Midbrain (tissue), 1 donor: ENCODE results near the gene CNP.
A peak's percentile ranks its signal among the peaks of the same experiment; 100 is the strongest.

Experiments used
- DNase-seq: peaks from one replicate; lab custom pipeline; 2025; lab: John Stamatoyannopoulos, UW

CNP gene

GRCh38 chr17:41942626-41943373, 23.8 kb upstream of the CNP start:
- no peak for DNase-seq

GRCh38 chr17:41943492-41943891, 23.1 kb upstream of the CNP start:
- DNase-seq: no peak

GRCh38 chr17:41944943-41945342, 21.7 kb upstream of the CNP start:
- no peak for DNase-seq

- DNase-seq: no peak
Measured at GRCh38 chr17:41948762-41949460, 17.7 kb upstream of the CNP start.

- no peak for DNase-seq
Measured at GRCh38 chr17:41956522-41956921, 10.1 kb upstream of the CNP start.

DNA sequence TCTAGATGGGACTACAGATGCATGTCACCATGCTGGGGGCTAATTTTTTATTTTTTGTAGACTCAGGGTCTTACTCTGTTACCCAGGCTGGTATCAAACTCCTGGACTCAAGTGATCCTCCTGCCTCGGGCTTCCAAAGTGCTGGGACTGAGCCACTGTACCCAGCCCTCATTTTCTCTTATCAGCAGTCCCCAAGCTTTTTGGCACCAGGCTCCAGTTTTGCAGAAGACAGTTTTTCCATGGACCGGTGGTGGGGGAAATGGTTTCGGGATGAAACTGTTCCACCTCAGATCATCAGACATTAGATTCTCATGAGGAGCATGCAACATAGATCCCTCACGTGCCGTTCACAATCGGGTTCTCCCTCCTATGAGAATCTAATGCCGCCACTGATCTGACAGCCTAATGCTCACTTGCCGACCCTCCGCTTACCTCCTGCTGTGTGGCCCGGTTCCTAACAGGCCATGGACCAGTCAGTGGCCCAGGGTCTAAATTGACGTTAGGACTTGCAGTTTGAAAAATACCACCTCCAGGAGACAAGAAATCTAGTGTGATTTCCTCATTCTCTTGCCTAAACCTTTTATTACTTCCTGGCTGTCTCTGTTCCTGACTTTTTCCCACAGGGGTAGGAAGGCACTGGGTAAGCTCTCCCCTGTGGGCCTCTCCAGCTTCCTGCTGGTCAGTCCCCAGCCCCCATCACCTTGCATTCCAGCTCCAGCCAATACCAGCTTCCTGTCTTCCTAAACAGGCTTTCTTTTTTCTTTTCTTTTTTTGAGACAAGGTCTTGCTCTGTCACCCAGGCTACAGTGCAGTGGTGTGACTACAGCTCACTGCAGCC, 9.3 kb upstream of the CNP start:
- DNase-seq: no peak

DNA sequence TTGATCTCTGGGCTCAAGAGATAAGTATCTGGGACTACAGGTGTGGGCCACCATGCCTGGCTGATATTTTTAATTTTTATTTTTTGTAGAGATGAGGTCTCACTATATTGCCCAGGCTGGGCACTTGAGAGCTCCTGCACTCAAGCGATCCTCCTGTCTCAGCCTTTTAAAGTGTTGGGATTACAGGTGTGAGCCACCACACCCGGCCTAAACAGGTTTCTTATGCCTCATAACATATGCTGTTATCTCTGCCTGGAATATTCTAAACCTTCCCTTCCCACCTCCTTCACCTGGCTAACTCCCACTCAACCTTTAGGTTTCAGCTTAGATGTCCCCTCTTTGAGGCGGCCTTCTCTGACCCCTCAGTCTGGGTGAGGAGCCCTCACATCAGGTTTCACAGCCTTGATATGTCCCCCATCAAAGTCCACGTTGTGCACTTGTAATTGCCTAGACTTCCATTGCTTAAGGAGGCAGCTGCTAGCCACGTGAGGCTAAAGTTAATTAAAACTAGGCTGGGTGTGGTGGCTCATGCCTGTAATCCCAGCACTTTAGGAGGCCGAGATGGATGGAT, 8.6 kb upstream of the CNP start:
- no peak for DNase-seq

GRCh38 chr17:41959030-41959335, 7.6 kb upstream of the CNP start:
- DNase-seq: no peak

DNA sequence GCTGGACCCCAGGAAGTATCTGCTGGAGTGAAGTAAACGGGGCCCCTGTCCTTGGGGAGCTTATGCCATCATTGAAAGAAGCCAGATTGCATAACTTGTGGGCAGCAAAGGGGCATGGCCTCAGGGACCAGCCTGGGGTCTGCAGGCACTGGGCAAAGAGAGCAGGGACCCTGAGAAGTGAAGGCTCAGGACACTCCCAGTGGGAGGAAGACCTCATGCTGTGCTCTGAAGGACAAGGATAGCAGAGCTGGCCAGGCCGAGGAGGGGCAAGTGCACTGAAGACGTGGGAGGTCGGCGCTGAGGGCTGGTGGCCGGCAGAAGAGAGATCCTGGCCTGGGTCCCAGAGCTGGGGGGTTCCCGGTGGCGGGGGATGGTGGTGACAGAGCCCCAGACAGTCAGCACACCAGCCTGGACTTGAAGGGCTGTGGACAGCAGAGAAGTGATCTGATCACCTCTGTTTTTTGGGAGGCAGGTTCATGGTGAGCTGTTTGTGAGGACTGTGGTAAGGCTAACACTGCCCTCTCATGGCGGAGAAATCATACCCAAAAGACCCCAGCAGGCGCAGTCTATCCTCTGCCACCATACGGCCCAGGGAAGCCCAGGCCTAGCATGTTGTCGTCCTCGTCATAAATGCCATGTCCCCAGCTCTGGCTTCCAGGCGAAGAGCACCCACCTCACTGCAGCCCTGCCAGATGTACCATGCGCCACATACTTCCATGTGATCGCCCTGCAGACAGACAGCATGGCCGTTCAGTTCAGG, 7.1 kb upstream of the CNP start:
- DNase-seq: peak; percentile 18

- no peak for DNase-seq
Measured at GRCh38 chr17:41962111-41962510, 4.5 kb upstream of the CNP start.

GRCh38 chr17:41962768-41963434, 3.7 kb upstream of the CNP start:
- DNase-seq: peak; percentile 86

DNA sequence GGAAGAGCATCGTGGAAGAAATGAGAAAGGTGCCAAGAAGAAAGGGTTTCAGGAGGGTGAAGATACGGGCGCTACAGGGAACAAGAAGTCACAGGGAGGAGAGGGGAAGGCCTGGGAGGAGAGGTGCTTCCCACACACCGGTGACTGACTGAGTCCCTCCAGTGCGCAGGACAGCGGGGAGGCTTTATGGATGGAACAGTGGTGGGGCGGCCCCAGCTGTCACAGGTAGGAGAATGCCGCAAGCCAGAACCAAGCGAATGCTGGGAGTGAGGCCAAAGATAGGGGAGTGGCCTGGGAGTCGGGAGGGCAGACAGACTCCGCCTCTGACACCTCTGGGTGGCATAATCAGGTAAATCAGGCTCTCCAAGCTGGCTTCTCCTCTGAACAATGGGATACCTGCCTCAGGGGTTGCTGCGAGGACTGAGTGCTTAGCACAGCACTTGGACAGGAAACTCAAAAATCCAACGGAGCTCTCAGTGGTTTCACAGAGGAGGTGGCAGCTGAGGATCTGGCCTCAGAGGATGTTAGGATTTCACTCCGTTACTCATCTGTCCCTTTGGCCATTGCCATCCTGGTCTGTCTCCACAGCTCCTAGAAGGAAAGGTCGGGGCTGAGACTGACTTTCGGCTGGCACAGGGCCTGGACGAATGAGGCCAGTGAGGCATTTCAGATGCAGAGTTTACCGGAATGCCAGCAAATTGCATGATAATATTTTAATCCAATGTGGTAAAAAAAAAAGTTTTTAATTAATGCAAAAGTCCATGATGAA, 717 bp upstream of the CNP start:
- no peak for DNase-seq

- DNase-seq: peak; percentile 93
Measured at GRCh38 chr17:41967141-41967920, 736 bp downstream of the CNP start.

DNA sequence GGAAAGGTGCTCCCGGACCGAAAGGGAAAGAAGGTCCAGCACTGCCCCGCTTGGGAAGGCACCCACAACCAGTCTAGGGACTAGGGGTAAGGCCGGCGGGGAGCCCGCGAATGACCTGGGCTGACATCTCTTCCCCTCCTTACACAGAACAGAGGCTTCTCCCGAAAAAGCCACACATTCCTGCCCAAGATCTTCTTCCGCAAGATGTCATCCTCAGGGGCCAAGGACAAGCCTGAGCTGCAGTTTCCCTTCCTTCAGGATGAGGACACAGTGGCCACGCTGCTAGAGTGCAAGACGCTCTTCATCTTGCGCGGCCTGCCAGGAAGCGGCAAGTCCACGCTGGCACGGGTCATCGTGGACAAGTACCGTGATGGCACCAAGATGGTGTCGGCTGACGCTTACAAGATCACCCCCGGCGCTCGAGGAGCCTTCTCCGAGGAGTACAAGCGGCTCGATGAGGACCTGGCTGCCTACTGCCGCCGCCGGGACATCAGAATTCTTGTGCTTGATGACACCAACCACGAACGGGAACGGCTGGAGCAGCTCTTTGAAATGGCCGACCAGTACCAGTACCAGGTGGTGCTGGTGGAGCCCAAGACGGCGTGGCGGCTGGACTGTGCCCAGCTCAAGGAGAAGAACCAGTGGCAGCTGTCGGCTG, 1.5 kb downstream of the CNP start:
- no peak for DNase-seq

GRCh38 chr17:41968676-41969075, 2.1 kb downstream of the CNP start:
- DNase-seq: no peak

- DNase-seq: no peak
Measured at GRCh38 chr17:41970901-41971331, 4.3 kb downstream of the CNP start.

- no peak for DNase-seq
Measured at GRCh38 chr17:41971721-41972523, 5.3 kb downstream of the CNP start.
